NCI-H1436 (cell line): ENCODE data around the gene SDSL.

Experiments
- DNase-seq: peaks from one replicate; lab custom pipeline; 2025; lab: John Stamatoyannopoulos, UW

The SDSL gene

DNA sequence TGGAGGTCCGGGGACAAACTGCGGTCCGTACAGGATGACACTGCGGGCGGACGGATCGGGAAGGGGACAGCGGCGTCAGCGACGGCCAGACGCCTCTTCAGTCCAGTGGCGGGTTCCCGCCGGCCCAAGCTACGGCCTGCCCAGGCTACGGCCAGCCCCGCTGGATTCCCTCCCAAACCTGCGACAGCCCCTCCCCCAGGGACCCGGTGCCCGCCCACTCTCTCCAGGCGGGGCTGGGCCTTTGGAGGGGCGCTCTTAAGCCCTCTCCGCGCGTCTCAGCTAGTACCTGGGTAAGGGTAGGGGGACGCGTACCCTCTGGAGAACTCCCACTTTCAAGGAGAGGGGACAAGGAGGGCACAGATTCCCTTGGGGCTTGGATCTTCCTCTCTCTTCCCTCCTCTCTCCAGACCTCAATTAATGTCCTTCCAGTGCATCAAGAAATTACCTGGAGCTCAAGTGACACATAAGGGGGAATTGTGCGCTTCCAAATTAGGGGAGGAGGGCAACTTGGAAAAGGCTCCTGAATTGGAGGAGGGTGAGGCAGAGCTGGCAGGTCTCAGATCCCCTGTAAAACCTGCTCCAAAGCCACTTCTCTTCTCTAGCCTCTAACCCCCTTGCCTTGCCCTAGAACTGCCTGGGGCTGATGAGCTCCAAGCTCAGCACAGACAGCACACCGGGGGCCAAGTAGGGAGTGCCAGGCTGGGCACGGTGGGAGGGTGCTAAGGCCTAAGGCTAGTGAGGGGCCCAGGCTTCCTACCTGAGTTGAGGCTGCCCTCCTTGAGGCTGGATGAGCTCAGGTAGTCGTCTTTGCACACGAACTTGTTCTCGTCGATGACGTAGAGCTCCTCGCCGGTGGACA lies 46.4 kb downstream of the SDSL start:
- no peak for DNase-seq

DNA sequence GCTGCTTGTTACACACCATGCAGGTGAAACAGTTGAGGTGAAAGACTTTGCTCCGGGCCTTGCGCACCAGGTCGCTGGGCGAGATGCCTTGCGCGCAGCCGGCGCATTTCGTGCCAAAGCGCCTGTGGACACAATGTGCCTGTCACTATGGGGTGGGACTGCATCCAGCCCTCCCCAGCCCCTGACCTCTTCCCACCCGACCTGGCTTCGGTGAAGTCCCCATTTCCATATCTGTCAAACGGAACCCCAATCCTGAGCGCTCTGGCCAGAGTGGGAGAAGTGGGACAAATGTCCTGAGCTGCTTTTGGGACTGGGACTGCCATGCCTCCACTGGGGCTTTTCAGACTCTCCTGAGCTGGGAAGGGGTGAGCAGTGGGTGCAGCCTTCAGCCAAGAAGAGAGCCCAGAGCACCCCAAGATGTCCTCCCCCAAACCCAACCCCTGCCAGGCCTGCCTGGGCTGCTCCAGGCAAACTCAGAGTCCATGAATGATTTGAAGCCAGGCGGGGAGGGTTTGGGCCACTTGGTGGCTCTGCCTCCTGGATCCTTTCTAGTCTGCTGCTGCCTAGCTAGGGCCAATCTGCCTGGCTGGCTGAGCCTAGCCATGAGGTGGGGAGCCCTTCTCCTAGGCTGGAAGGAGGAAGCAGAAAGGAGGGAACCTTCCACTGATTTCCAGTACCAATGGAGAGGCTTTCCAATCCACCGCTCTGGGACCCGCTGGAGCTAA lies 47.2 kb downstream of the SDSL start:
- no peak for DNase-seq

DNA sequence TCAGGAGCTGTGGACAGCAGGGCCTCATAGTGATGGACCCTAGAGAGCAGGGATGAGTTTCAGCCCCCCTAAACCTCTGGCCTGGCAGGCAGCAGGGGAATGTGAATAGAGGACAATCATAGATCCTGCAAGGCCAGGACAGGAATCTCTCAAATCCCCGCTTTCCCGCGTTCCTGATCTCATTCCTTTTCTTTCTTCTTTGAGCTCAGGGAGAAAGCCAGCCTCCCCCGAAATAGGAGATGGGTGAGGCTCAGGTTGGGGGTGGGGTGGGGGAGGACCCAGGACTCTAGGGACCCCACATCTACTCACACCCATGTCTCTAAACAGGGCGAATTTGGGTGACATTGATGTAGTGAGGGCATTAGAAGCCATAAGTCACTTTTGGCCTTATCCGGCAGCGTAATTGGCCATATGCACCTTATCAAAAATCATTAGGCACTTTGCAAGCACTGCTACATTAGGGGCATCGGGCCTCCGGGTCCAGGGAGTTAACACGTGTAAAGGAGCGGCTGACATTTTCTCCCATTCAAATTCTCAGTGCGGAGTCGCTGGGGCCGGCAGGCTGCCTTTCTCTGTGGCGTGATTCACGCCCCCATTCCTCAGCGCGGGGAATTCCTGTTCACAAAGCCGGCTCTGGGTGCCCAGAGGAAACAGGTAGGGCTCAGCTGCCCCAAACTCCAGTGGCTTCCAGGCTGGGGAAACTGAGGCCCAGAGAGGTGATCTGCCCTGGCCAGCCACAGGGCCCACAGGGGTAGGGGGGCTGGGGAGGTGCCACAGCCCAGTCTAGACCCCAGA lies 48.0 kb downstream of the SDSL start:
- no peak for DNase-seq

DNA sequence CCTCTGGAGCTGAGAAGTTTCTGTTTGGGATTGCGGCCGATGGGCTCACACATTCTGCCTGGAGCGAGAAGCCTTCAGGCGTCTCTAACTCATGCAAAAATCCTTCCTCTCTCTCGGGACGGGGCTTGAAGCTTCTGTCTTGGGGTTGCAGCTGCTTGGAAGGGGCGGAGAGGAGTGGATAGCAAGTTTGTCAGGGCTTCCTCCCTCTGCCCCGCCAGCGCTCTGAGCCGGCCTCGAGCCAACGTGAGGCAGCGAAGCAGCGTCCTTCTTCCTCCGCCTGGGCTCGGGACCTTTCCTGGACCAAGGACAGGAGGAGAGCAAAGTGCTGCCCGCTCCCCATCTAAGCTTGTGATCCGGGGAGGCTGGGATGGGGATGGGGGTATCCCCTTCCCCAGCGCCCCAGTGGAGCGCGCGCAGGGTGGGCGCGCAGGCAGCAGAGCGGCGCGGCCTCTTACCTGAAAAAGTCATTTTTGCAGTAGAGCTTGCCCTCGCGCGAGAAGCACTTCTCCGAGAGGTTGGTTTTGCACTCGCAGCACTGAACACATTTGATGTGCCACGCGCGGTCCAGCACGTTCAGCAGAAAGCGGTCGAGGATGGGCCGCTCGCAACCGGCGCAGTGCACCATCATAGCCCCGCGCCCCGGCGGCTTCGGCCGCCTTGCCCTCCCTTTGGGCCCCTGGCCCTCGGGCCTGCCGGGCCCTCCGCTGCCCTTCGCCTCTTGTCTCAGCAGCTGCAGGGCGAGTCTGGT lies 48.9 kb downstream of the SDSL start:
- DNase-seq = no peak

DNA sequence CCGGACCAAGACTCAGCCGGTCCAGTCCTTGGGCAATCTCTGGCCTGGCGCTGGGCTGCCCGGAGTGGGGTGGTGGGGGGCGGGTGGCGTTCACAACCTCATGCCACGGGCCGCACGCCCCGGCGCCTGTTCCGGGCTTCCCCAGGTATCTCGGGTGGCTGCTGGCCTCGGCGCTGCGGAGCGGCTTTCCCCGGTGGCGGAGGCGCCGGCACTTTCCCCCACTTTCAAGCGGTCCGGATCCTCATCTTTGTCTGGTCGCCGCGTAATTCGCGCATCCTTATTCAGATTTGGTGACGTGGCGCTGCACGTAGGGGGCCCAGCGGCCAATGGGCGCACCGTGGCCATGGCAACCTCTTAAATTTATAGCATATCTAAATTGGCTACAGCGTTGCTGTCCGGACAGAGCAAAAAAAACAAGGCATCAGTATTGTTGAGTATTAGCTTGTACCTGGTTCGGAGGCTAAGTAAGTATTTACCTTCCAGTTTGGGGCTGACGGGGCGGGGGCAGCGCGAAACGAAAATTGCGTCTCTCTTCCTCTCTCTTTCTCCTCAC lies 49.5 kb downstream of the SDSL start, which contains the start of gene LHX5:
Gene LHX5 (minus strand): TSS at position 253 of the 553 bp plus-strand sequence. CDS start 373 bp downstream, outside the sequence.
- DNase-seq = no peak

DNA sequence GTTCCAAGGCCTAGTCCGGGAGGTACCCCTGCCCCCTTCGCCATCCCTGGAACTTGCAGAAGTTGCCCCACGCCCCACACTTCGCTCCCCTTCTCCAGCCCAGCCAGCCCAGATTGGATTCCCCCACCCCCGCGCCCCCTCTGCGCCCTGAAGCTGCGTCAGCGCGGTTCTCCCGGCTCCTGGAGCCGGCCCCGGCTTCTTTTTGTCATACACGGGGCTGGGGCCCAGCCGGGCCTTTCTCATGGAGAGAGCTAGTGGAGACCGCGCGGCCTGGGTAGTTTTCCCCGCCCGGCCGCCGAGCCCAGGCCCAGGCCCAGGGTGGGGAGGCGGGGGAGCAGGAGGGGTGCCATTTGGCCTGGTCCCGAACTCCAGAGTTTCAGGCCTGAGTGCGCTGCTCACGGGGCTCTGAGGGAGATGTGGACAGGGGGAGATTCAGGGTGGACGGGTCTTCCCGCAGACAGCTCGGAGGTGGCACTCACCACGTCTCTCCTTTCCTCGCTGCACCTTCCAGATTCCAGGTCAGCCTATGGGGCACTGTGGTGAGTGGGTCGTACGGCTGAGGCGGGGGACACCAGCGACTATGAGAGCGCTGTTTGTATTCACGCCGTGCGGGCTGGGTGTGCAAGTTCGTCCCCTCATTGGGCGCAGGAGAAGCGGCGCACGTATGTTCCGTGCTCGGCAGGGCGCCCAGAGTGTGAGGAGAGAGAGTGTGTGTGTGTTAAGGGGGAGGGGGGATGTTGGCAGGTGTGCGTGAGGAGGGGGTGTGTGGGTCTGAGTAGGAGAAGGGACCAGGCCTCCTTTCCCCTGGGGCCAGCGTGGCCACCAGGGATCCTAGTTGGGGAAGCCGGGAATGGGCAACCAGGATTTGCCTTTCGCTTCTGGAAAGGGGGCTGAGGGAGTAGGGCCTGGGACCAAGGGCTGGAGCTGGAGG lies 50.3 kb downstream of the SDSL start:
- DNase-seq = no peak

DNA sequence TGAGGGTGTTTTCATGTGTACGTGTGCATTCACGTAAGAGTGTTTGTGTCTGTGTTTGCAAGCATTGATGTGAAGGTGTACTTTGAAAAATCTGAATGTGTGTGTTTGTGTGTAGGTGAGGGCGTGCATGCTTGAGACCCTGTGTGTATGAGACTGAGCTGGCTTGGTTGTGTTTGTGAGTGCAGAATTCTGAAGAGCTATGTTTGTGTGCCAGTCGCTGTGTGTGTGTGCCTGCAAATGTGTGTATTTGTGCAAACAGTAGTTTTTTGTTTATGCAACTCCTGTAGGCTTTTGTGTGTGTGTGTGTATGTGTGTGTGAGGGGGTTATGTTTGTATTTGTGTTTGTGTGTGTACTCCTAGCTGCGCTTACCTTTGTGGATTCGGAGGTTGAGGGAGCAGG lies 51.2 kb downstream of the SDSL start:
- no peak for DNase-seq

DNA sequence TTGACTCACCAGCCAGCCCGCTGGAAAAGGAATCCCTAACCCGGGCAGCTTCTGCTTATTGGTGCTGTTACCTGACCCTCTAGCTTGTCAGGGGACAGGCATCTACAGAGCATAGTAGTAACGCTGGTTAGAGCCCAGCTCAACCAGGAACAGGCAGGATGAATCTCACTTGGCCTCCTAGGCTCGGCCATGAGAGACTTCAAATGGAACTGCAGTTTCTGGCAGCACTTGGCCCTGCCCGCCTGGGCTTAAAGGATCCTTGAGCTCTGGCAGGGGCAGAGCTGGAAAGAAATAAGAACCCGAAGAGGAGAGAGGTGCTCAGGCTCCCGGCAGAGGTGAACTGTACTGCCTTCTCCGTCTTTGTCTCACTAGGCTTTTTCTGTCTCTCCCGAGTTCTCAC lies 51.8 kb downstream of the SDSL start:
- no peak for DNase-seq

DNA sequence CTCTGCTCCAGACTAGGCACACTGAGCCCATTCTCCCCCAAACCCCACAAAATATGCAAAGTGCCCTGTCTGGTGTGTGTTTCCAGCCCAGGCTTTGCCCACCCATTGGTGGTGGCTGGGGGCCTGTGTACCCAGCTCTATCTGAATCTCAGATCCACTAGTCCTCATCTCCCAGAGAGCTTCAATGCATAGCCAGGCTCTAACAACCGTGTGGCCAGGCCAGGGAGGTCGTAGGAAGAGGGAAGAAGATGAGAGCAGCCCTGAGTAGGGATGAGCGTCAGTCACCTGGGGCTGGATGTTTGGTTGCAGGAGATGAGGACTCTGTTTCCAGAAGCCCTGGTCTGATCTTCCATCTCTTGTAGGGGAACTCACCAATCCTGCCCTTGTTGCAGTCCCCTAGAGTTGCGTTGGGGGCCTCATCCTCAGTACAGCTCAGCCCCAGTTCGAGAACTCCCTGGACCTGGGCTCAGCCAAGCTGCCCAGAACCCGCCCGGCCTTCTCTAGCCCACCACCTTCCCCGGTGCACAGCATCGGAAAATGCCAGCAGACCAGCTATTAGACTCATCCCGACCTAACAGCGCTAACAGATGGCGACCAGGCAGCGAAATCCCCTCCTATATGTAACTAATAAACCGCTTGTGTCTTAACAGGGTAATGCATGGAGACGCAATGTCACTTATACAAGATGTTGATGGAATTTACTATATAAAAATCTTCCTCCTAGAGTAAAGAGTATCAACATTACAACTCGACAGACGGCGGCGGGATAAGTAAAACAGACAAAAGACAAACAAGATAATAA lies 52.7 kb downstream of the SDSL start:
- DNase-seq = no peak

DNA sequence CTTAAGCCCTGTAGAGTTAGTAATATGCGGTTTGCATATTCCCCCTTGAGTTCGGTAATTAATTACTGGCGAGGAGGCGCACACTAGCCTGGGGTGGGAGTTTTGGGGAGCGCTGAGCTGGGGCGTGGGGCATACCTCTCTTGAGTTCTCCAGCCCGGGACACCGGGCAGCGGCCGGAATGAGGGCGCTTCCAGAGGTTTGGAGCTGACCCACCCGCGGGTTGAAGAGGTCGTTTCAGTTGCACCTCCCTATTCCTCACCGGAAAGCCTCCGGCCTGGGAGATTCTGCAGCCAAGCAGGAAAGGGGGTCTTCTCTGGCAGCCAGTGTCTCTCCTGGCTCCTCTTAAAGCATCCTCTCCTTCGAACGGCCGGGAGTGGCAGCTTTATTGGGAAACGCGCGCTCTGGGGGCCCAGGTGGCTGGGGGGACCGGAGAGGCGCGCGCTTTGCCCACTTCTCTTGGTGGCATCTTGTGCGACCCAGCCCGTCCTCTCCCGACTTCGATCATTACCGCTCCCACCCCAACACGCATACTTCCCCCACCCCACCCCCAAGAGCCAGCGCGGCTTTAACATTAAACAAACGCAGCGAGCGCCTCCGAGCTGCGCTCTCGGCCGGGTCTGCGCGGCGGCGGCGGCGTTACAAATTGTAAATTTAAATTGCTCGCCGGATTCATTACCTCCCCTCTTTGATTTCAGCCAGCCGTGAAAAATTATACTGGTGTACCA lies 53.4 kb downstream of the SDSL start:
- no peak for DNase-seq

DNA sequence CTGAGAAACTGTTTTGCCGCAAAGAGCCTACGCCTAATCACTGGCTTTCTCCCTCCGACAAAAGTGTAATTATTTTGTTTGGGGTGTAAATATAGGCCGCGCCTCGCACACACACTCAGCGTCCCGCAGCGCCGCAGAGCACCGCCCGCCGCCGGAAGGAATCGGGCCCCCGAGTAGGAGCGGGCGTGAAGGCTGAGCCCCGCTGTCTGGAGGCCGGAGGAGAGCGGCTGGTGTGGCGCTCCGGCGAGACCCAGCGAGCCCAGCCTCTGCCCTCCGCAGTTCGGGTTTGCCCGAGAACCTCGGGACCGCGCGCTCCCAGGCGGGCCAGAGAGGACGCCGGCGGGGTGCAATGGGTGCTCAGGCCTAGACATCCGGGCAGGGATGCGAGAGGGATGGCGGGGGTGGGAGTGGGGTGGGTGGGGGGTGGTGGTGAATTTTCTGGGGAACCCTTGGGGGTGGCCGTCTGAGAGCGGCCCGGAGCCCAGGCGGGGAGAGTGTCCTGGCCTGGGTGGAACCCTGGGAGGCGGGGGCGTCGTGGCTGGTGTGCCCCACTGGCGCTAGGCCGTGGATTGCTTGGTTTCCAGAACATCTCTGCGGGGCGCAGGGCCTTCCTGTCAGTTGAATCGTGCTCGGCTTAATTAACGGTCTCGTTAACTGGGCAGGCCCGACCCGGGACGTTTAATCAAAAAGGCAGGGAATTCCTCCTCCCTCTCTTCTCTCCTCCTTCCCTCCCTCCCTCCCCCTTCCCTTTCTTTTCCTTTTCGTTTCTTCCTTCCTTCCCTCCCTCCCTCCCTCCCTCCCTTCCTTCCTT lies 54.2 kb downstream of the SDSL start:
- DNase-seq = no peak

DNA sequence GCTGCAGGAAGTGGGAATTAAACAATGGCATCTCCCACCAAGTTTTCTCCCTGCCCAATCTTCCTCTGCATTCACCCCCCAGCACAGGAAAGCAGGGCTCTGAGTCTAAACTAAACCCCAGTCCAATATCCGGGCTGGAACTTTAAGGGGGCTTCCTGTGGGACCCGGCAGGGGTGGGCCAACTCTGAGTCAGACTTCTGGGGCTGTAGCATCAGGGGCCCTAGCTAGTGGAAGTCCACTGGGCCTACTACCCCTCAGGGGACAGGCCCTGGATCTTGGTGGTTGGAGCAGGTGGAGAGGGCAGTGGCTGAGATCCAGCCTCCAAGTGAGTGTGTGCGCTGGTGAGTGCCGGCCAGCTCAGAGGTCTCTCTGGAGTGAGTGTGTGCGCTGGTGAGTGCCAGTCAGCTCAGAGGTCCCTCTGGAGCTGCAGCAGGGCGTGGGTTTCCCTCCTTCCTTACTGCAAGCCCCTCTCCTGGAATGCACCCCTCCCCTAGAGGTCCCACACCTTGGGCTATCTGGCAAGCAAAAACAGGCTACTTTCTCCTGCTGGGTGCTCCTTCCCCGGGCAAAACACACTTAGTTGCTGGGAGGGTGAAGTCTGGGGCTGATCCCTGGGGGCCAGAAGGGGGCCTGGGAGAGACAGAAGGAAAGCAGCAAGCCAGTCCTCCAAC lies 55.1 kb downstream of the SDSL start:
- no peak for DNase-seq

DNA sequence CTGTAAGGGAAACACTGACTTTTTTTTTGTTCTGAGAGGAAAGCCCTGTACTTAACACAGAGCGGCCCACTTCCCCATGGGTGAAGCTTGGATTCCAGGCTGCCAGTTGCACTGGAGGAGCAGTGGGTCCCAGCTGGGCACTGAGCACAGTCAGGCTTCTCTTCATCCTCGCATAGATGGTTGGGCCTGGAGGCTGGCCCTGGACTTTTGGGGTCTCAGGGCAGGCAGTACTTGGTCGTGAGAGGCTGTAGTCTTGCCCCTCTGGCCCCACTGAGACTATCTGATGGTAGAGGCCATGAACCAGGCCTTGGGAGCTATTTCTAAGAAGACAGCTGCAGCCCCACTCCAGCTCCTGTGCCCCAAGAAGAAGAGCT lies 55.6 kb downstream of the SDSL start:
- DNase-seq = no peak

DNA sequence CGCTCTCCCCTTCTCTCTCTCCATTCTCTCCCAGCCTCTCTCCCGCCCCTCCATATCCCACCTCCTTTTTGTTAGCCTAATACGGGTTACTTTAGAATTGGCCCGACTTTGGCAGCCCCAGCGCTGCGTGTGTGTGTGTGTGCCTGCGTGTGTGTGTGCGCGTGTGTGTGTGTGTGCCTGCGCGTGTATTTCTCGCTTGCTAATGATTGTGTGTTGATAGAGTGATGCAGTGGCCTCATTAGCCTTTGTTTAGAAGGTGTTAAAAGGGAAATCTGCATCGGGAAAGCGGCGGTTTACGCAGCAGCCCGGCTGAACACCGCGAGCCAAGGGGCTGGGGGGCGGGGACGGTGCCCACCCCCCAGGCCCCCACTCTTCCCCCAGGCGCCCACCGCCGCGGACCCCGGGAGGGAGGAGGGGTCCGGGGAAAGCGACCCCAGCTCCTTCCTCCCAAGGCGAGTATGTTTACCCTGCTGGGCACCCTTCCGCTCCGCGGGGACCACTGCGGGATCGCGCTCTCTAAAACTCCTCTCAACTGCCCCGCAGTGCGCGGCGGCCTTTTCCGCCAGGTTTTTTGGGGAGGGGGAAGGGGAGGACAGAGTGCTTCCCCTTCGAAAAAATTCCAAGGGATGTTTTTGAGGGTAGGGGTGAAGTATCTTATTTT lies 56.3 kb downstream of the SDSL start:
- DNase-seq = no peak

DNA sequence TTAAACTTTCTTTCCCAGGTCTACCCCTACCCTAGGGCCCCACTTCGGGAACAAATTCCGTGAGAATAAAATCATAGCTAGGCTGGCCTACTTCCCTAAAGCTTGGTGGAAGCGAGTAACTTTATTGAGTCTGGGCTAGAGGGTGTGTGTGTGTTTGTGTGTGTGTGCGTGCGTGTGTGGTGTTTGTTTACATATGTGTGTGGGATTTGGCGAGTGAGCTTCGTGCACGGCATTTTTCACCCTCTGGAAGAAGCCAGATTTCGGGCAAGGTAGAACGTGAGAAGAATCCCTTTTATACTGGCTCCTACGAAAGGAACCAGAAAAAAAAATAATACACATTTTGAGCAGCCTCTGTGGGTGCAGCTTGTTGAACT lies 57.0 kb downstream of the SDSL start:
- no peak for DNase-seq

DNA sequence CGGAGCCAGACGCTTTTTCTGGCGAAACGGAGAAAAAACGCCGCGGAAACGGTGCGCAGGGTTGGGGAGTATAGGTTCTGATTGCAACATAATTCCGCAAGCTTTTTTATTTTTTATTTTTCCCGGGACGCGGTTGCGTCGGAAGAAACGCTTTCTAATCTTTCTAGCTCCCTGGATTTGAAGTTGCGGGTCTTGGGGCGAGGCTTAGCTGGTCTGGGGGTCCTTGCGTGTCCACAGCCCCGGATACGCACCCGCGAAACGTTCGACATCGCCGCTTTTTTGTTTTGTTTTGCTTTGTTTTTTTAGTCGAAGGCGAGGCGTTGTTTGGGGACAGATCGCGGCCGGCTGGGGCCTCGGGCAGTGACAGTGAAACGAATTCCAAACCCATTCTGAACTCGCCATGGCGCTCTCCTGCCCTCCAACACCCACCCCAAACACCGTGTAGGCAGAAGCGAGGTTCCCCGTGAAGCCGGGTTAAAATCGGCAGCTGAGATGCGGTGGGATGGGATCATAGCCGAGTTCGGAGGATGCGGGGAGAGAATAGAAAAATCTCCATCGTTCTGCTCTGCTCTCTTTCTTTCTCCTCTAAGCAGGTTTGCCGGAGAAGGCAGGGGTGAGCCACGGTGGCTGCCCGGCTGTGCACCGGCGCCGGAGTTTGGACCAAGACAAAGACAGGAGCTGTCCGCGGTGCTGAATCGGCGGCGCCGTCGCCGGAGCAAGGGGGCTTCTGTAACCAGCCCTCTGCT lies 57.6 kb downstream of the SDSL start:
- no peak for DNase-seq
